ENCODE results near the gene RSF1.

- no peak for TF ChIP-seq ZNF274 (IDR thresholded peaks at IDR 0.05; ENCODE audit: low read depth, low read length)
- no peak for TF ChIP-seq YY1 (IDR thresholded peaks at IDR 0.05; ENCODE audit: insufficient read depth, insufficient read length)
- TF ChIP-seq SUZ12 (IDR thresholded peaks at IDR 0.05; ENCODE audit: extremely low read depth, insufficient read depth, insufficient read length): no peak
These were observed 34.3 kb upstream of the RSF1 start for GRCh38 chr11:77854838-77855237.

Measured in NT2/D1 (cell line).